ENCODE data around the gene TRIM7.
"Not testable (repeated sequence)": the region's sequence is repeated elsewhere in the genome, so short reads cannot be mapped to it uniquely, and the experiment has no call there.

The TRIM7 gene

GRCh38 chr5:181210698-181211097 is 5.7 kb upstream of the TRIM7 start:
- not testable (repeated sequence) for DNase-seq

DNA sequence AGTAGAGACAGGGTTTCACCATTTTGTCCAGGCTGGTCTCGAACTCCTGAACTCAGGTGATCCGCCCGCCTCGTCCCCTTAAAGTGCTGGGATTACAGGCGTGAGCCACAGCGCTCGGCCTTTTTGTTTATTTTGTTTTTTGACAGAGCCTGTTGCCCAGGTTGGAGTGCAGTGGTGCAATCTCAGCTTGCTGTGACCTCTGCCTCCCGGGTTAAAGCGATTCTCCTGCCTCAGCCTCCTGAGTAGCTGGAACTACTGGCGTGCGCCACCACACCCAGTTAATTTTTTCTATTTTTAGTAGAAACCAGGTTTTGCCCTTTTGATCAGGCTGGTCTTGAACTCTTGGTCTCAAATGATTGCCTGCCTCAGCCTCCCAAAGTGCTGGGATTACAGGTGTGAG is 5.2 kb upstream of the TRIM7 start:
- not testable (repeated sequence) for DNase-seq

DNA sequence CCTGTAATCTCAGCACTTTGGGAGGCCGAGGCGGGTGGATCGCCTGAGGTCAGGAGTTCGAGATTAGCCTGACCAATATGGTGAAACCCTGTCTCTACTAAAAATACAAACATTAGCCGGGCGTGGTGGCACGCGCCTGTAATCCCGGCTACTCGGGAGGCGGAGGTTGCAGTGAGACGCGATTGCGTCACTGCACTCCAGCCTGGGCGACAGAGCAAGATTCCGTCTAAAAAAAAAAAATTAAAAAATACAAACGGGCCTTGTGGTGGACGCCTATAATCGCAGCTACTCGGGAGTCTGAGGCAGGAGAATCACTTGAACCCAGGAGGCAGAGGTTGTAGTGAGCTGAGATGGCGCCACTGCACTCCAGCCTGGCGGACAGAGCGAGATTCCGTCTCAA is 4.0 kb upstream of the TRIM7 start:
- not testable (repeated sequence) for DNase-seq

GRCh38 chr5:181207960-181208253 is 2.9 kb upstream of the TRIM7 start:
- DNase-seq = no peak

GRCh38 chr5:181207214-181207959 is 2.4 kb upstream of the TRIM7 start:
- no peak for DNase-seq

DNA sequence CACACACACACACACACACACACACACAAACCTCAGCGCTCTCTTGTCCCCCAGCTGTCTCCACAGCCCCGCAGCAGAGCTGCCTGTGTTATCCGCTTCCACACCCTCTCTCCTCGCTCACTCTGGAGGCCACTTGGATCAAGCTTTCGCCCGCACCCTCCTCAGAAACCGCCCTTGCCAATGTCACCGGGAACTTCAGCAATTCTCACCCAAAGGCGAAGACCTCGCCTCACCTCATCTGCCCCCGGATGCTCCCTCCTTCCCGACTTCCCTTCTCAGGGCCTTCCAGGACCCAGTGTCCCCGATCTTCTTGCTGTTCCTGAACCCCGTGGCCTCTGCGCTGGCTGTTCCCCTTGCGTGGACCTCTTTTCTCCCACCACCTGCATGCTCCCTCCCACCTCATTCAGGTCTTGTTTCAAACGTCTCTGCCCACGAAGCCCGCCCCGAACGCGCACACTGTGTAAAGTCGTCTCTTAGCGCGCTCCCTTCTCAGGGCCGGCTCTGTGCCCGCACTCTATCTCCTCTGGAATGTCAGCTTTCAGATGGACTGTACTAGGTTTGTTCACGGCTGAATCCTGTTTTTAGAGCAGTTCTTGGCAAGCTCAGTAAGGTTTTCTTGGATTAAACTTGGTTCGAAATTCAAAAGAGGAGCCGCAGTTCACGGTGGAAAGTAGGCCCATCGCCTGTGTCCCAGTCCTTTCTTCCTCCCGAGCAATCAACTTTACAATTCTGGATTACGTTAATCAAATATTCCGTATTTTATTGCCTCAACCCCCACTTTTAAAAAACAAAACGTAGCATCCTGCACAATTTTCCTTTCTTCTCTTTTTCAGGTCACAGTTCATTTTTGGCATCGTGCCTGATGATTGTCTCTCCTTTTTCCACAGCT is 1.0 kb upstream of the TRIM7 start:
- DNase-seq = no peak

DNA sequence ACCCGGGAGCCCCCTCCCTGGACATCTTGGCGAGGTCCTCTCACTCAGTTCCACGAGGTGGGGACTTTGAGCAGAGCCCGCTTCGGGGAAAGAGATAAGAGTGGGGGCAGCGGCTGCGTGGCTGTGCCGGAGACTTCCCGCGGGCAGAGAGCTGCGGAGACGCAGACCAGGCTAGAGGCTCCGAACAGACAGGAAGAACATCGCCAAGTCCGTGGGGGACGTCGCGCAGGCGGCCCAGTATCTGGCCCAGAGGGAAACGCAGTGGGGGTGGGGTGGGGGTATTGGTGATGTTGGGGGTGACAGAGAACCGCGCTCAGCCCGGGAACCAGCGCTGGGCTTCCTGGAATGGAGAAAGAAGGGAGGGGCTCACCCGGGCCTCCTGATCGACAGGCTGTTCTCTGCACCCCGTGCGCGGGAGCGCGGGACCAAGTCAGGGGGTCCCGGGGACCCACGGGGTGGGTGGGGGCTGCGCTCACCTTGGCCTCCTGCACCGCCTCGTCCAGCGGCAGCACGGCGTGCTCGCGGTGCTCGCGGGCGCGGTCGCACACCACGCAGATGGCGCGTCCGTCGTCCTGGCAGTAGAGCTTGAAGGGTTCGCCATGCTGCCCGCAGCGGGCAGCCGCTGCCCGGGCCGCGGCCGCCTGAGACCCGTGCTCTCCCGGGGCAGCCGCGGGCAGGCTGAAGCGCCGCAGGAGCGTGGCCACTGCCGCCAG is 727 bp downstream of the TRIM7 start:
- no peak for DNase-seq

DNA sequence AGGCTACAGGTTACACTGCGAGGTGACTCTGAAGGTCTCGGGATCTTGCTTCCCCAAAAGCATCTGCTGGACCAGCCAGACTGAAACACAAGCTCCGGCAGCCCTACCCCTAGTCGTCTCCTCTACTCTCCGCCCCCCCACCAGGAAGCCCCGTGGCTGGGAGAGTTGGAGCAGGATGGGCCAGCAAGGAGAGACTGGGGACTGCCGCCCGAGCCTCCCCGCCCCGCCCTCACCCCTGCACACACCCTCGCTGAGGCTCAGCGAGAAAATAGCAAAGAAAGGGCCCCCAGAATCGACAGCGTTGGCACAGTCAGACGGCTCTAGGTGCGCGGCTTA is 1.3 kb downstream of the TRIM7 start:
- no peak for DNase-seq

DNA sequence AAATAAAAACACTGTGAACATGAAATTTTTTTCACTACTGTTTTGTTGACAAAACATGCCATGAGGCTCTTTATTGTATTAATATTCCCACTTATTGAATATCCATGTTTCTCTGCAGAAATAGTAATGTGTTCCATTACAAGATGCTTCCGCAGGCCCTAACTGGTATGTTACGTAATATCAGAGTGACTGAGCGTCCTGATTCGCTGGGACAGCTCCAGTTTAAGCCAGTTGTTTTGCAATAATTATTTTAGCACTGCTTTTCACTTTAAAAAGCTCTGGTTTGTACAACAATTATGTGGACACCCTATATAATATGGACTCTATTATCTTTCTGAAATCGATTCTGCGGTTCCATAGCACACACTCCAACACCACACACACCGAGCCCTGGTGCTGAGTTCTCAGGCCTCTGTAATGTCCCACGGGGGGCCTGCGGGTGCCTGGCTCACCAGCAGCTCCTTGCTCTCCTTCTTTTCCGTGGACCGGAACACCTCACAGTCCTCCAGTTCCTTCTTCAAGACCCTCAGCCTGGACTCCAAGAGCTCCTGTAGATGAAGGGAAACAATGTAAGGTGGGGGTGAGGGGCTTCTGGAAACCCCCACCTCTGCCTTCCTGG is 1.8 kb downstream of the TRIM7 start:
- no peak for DNase-seq

DNA sequence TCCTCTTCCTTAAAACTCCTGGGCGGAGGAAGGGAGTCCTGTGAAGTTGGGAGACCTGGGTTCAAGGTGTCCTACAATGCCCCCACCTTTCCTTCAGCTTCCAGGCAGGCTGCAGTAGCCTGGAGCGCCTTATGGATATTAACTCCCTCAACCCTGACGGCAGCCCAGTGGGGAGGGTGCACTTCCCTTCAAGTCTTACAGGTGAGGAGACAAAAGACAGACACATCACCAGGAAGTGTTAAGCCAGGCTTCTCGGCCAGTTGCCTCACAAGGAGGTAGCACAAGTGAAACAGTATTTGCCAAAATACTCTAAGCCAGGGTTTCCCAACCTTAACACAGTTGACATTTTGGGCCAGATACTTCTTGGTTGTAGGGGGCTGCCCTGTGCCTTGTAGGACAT is 4.2 kb downstream of the TRIM7 start:
- no peak for DNase-seq

GRCh38 chr5:181199881-181200638 is 4.9 kb downstream of the TRIM7 start:
- DNase-seq = no peak

- DNase-seq = no peak
Observed at GRCh38 chr5:181198905-181199519, 6.0 kb downstream of the TRIM7 start.

- DNase-seq = no peak
Observed at GRCh38 chr5:181198106-181198685, 6.8 kb downstream of the TRIM7 start.

- DNase-seq = no peak
Observed at GRCh38 chr5:181197326-181197951, 7.6 kb downstream of the TRIM7 start.

DNA sequence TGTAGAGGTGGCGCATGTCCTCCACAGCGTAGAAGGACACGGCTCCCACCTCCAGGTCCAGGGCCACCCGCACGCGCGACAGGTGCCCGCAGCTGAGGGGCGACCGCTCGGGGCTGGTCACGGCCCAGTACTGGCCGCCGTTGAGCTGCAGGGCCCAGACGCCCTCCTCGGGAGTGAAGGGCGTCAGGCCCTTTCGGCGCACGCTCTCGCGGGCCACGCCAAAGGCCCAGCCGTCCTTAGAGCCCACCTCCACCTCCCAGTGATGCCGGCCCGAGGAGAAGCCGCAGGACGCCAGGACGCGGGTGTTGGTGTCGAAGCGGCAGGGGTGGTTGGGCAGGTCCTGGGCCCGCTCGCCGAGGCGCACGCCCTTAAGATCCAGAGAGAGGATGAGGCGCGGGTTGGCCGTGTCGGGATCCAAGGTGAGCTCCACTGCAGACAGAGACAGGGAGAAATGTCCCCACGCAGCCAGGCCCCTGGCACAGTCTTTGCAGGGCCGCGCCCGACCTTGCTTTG is 9.7 kb downstream of the TRIM7 start:
- DNase-seq = no peak

DNA sequence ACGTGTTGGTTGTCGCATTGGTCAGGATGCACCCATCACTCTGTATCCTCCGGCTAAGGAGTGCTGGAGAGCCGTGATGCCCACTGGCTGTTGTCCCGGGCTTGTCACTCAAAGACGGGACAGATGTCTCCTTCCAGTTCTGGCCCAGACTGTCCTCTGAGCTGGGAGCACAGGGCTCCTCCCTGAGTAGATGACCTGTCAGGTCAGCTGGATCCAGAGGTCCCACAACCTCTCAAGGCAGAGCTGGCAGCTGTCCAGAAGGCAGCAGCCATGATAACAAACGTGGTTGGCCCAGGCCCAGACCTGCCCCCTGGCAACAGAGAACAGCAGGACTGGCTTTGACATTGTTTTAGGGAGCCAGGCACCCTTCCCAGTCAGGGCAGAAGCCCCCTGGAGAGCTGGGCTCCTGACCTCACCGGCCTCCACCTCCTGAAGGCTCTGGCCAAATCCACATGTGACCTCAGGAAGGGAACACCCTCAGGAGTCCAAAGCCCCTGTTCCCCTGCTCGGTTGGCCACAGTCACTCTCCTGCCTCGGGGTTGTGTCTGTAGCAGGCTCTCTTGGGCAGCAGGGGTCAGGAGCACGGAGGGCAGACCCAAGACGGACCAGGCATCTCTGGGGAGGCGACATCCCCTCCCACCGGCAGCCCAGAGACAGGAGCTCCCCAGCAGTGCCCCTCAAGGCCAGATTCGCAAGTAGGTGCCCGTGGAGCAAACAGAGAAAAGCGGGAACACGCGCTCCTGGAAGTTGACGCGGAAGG is 10.3 kb downstream of the TRIM7 start:
- no peak for DNase-seq

DNA sequence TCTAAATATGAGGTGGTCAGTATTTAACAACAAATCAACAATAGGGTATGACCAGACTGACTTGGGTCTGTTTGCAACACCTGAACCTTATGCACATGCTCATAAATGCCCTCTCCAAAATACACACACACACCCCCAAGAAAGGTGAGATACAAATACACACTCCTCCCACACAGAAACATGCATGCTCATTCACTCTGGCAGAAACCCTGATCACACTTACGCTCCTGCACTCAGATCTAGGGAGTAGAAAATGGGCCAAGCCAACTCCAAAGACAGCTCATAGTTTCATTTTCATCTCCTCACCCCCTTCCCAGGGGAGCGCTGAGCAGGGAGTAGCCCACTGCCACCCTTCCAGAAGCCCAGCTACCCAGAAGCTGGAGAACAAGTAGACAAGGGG is 11.3 kb downstream of the TRIM7 start:
- DNase-seq = no peak

DNA sequence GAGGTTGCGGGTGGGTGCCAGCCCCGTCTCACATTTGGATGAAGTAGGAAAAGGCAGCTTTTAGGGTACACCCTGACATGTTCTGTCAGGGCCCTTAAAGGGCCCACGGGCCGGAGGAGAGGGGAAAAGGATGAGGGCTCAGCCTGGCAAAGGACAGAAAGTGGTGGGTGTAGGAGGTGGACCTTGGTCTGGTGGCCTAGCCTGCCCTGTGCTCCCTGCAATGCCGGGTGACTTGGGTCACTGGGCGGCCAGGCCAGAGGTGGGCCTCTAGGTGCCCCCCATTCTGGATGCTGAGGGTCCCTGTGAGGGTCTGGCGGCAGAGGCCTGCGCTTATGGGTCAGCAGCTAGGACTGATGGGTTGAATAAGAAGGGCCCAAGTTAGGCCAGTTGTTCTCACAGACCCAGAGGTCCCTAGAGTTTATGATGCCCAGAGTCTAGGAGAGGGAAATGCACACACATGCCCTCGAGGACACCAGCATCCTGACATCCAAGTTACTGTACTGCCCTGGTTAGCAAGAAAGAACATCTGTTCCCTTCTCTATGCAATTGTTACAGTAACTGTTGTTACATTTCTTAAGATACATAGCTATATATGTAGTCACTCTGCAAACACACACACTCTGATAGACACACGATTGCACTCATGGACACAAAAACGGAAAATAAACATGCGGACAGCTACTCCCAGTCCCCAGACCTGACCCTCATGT is 12.5 kb downstream of the TRIM7 start:
- DNase-seq = no peak

GRCh38 chr5:181191526-181192336 is 13.3 kb downstream of the TRIM7 start:
- no peak for DNase-seq

Measured in NCI-H2171 (cell line).